Left lung (tissue), 10 donors: Measurements from ENCODE around the gene IP6K1. TPM values are rescaled to one million over a fixed set of nuclear protein-coding genes. Genes with fewer than 3 reads are reported as not detected.
"Not testable (repeated sequence)": the region's sequence is repeated elsewhere in the genome, so short reads cannot be mapped to it uniquely, and the experiment has no call there.

Experiments used
- ATAC-seq: fragments of 200-7000 bp; cut with Tn5 transposase; one replicate; pipeline ENCODE4 v1.9.1; 2020; ENCODE audit warnings: moderate library complexity
- DNase-seq, 4 donors: peaks; one replicate each; pipeline ENCODE4 v3.0.0-alpha.2; 2013 to 2020
- H3K27ac ChIP-seq, 2 donors: fragments of 200-600 bp; sonication (generic) in 1 of 2; one replicate each; pipeline versions ENCODE4 v1.5.0 to v1.8.0; 2020 to 2021
- H3K27me3 ChIP-seq, 2 donors: fragments of 200-600 bp; sonication (generic) in 1 of 2; one replicate each; pipeline versions ENCODE4 v1.5.0 to v1.8.0; 2020 to 2021
- H3K36me3 ChIP-seq, 2 donors: fragments of 200-600 bp; sonication (generic) in 1 of 2; one replicate each; pipeline versions ENCODE4 v1.5.0 to v1.8.0; 2020 to 2021
- H3K4me1 ChIP-seq, 2 donors: fragments of 200-600 bp; one replicate each; pipeline ENCODE4 v1.8.0; 2021
- H3K4me3 ChIP-seq, 2 donors: fragments of 200-600 bp; sonication (generic) in 1 of 2; one replicate each; pipeline versions ENCODE4 v1.5.0 to v1.8.0; 2020 to 2021; ENCODE audit warnings: mild to moderate bottlenecking in 1 of 2
- H3K9me3 ChIP-seq, 2 donors: fragments of 200-600 bp; sonication (generic) in 1 of 2; one replicate each; pipeline versions ENCODE4 v1.5.0 to v1.8.0; 2020 to 2021
- CTCF ChIP-seq, 2 donors: fragments of 200-600 bp; sonication (generic) in 1 of 2; IDR thresholded peaks; one replicate each; pipeline versions ENCODE4 v1.5.0 to v1.8.0; 2021; ENCODE audit warnings: antibody characterized with exemption in 2 of 2
- intact Hi-C, 2 donors: fragments of 100-400 bp; cut with DNase I; formaldehyde crosslinking; loops; one replicate each; pipeline versions ENCODE4 v1.11.2 to v1.14.2; 2022
- polyA plus RNA-seq, 6 donors: library from polyadenylated mRNA; unstranded; fragments of 120-200 nt; gene quantifications; one replicate each; pipeline ENCODE4 v1.2.1, GENCODE V29; 2013; ENCODE audit not compliant: insufficient read length in 6 of 6
- total RNA-seq, 2 donors: library from RNA; stranded (reverse); fragmentation: NEBNext Ultra II Directional; extraction: Animal tissue kit (Norgen Biotek cat#: 25700); gene quantifications; one replicate each; pipeline ENCODE4 v1.2.1, GENCODE V29; 2021
- donor health status: DM: no; HTN: yes; CAD: no.
- donor health status: DM: no; HTN: no; CAD: no.

Gene IP6K1
- total and polyA plus RNA-seq, 8 donors, result 31.8 to 51.2 (median 44.7) TPM

- no peak for TF ChIP-seq CTCF (IDR thresholded peaks at IDR 0.05)
- Histone ChIP-seq H3K36me3 (no peaks in the 10 kb centered on the region), H3K27me3 (no peaks in the 10 kb centered on the region), H3K27ac (no peak overlapping the region), H3K4me3 (no peak overlapping the region), H3K4me1 (peaks cover 0 to 9% of the 10 kb centered on the region in 2 donors), H3K9me3 (no peaks in the 10 kb centered on the region)
- ATAC-seq, result no peak
- DNase-seq, result no peak
- intact Hi-C loops, result no loop called here
Observed at GRCh38 chr3:49790626-49791411, 4.5 kb upstream of the IP6K1 start.

DNA sequence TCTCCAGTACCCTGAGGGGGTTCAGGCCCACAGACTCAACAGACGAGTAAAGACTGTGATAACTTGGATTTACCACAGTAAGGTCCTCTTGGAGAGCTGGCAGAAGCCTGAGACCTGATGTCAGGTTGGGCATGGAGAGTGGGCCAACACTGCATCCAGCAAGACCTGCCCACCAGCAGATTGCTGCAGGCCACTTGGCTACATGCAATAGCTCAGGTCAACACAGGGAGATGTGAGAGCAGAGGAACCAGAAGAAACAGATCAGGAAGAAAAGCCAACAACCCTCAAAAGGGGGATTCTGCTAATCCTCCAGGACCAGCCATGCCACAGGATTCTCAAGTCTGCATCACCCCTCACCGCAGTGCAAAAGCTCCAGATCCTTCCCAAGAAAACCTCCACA lies 1.7 kb upstream of the IP6K1 start:
- Histone ChIP-seq H3K4me3 (no peak overlapping the region), H3K36me3 (peaks cover 0 to 12% of the 10 kb centered on the region in 2 donors), H3K27ac (no peak overlapping the region), H3K27me3 (no peaks in the 10 kb centered on the region), H3K4me1 (peaks cover 10 to 33% of the 10 kb centered on the region in 2 donors), H3K9me3 (no peaks in the 10 kb centered on the region)
- no peak for DNase-seq
- TF ChIP-seq CTCF (IDR thresholded peaks at IDR 0.05), result no peak
- ATAC-seq, result no peak
- intact Hi-C loops, result no loop called here

- intact Hi-C loops, result no loop called here
- TF ChIP-seq CTCF (IDR thresholded peaks at IDR 0.05), result no peak
Observed at GRCh38 chr3:49787536-49787935, 1.2 kb upstream of the IP6K1 start.

GRCh38 chr3:49787182-49787464 lies 781 bp upstream of the IP6K1 start:
- DNase-seq (no peak), ATAC-seq (no peak)
- Histone ChIP-seq H3K27me3 (no peaks in the 10 kb centered on the region), H3K36me3 (peaks cover 0 to 17% of the 10 kb centered on the region in 2 donors), H3K9me3 (no peaks in the 10 kb centered on the region), H3K4me1 (peaks cover 10 to 35% of the 10 kb centered on the region in 2 donors), H3K27ac (peak overlapping the region; percentile 91 to 95), H3K4me3 (peak overlapping the region in 1 of 2 donors; percentile 70)
- TF ChIP-seq CTCF (IDR thresholded peaks at IDR 0.05), result no peak
- intact Hi-C loops, result no loop called here

More at GRCh38 chr3:49787536-49787935, 1.2 kb upstream of the IP6K1 start:
- Histone ChIP-seq H3K4me1 (peaks cover 10 to 33% of the 10 kb centered on the region in 2 donors), H3K4me3 (no peak overlapping the region), H3K36me3 (peaks cover 0 to 15% of the 10 kb centered on the region in 2 donors), H3K27ac (peak overlapping the region; percentile 91 to 95), H3K9me3 (no peaks in the 10 kb centered on the region), H3K27me3 (no peaks in the 10 kb centered on the region)
- DNase-seq, result no peak
- ATAC-seq, result no peak

- H3K4me1 ChIP-seq, result peaks cover 10 to 49% of the 10 kb centered on the region in 2 donors
- H3K27me3 ChIP-seq, result no peaks in the 10 kb centered on the region
- no peaks in the 10 kb centered on the region for H3K9me3 ChIP-seq
- peak overlapping the region; percentile 70 to 85 for H3K4me3 ChIP-seq
- intact Hi-C loops, result no loop called here
- ATAC-seq (peak; percentile 69), DNase-seq (peak in 2 of 4 donors; percentile 23 to 49)
- peaks cover 0 to 28% of the 10 kb centered on the region in 2 donors for H3K36me3 ChIP-seq
- peak overlapping the region; percentile 91 to 95 for H3K27ac ChIP-seq
- TF ChIP-seq CTCF (IDR thresholded peaks at IDR 0.05), result no peak
Observed at GRCh38 chr3:49785565-49786356, 581 bp downstream of the IP6K1 start.

GRCh38 chr3:49782277-49782676 lies 4.1 kb downstream of the IP6K1 start:
- intact Hi-C loops, H3K27me3 ChIP-seq, DNase-seq, H3K9me3 ChIP-seq, ATAC-seq, H3K4me3 ChIP-seq, H3K27ac ChIP-seq: not testable (repeated sequence)
- H3K4me1 ChIP-seq, result peaks cover 10 to 56% of the 10 kb centered on the region in 2 donors
- peaks cover 0 to 35% of the 10 kb centered on the region in 2 donors for H3K36me3 ChIP-seq
